Left renal pelvis (tissue), 4 donors: ENCODE results near the gene FADS2. TPM values are rescaled to one million over a fixed set of nuclear protein-coding genes. Genes with fewer than 3 reads are reported as not detected.

Source experiments
- DNase-seq, 4 donors: peaks; one replicate each; pipeline ENCODE4 v3.0.0-alpha.2; 2013; ENCODE audit warnings: low read depth in 4 of 4, low spot score in 3 of 4
- polyA plus RNA-seq, 4 donors: library from polyadenylated mRNA; unstranded; fragments of 120-200 nt; gene quantifications; one replicate each; pipeline ENCODE4 v1.2.1, GENCODE V29; 2013; ENCODE audit not compliant: insufficient read length in 4 of 4

Gene FADS2
- polyA plus RNA-seq, 4 donors: 83.8 to 142 (median 96.2) TPM

- DNase-seq: no peak
Observed at GRCh38 chr11:61914471-61915171, 86.5 kb downstream of the FADS2 start.

- DNase-seq: no peak
Observed at GRCh38 chr11:61916737-61917333, 88.7 kb downstream of the FADS2 start.

Other genes starting within 250 kb of the FADS2 start
- gene SYT7, start 247.2 kb upstream of the FADS2 start, polyA plus RNA-seq: 1 to 10 TPM; 1.2 to 7.3 (median 5.7) TPM
- gene DAGLA, start 147.9 kb upstream of the FADS2 start, polyA plus RNA-seq: 1 to 10 TPM; 3.0 to 4.2 (median 3.3) TPM
- 10 to 100 TPM in 3 of 4 donors, 1 to 10 TPM in 1; 7.9 to 26.7 (median 20.9) TPM for gene MYRF, start 75.7 kb upstream of the FADS2 start, polyA plus RNA-seq
- 100 to 1,000 TPM; 169 to 174 (median 172) TPM for gene TMEM258, start 35.7 kb upstream of the FADS2 start, polyA plus RNA-seq
- 10 to 100 TPM; 19.4 to 39.7 (median 37.9) TPM for gene FEN1, start 35.4 kb upstream of the FADS2 start, polyA plus RNA-seq
- 10 to 100 TPM; 33.2 to 46.7 (median 41.1) TPM for gene FADS1, start 11.3 kb upstream of the FADS2 start, polyA plus RNA-seq
- gene FADS3, start 63.2 kb downstream of the FADS2 start, polyA plus RNA-seq: 10 to 100 TPM; 12.7 to 21.9 (median 18.1) TPM
- 10 to 100 TPM; 15.8 to 43.9 (median 22.7) TPM for gene RAB3IL1, start 89.3 kb downstream of the FADS2 start, polyA plus RNA-seq
- 1 to 10 TPM; 3.7 to 4.7 (median 4.2) TPM for gene BEST1, start 122.1 kb downstream of the FADS2 start, polyA plus RNA-seq
- gene FTH1, start 139.3 kb downstream of the FADS2 start, polyA plus RNA-seq: 1,000 to 10,000 TPM; 1,796 to 2,281 (median 2,069) TPM